IPS-NIHi7 (cell line): ENCODE measurements around the gene LRRFIP2.
"Not testable (repeated sequence)": the region's sequence is repeated elsewhere in the genome, so short reads cannot be mapped to it uniquely, and the experiment has no call there.

Experiments
- DNase-seq: peaks from one replicate; pipeline ENCODE4 v3.0.0; 2012; ENCODE audit warnings: mixed read lengths; ENCODE audit errors: extremely low spot score

Gene LRRFIP2

GRCh38 chr3:37145611-37146010 is 28.8 kb downstream of the LRRFIP2 start:
- no peak for DNase-seq

DNA sequence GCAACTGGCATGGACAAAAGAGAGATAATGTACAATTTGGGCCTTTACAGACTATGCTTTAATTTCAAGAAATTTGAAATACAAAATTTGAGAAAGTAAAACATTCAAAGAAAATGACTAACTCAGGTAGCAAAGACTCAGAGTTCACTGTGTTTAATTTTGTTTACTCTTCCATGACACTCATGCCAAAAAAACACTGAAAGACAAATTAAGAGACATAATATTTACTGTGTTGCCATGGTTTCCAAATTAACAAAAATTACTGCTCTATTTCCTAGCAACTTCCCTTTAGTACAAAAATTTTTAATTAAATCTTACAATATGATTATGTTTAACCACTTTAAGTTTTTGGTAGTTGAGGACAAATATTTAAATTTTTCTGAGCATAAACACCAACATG is 29.6 kb downstream of the LRRFIP2 start:
- no peak for DNase-seq

GRCh38 chr3:37143821-37144220 is 30.6 kb downstream of the LRRFIP2 start:
- DNase-seq, result no peak

DNA sequence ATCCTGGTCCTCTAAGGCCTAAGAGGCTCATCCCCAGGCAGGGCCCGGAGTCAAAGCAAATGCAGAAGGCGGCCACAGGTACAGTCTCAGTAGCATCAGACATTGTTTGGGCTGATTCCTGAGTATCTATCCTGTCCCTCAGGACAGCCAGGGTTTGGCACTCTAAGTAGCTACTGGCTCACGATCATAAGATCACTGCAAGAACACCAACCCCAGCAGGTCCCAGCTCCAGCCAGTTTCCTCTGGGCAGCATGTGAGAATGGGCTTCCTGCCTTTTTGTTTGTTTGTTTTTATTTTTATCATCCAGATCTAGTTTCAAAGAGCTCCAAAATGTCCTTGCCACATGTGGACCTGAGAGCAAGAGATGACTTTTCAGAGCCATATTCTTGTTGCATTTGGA is 32.7 kb downstream of the LRRFIP2 start:
- no peak for DNase-seq

DNA sequence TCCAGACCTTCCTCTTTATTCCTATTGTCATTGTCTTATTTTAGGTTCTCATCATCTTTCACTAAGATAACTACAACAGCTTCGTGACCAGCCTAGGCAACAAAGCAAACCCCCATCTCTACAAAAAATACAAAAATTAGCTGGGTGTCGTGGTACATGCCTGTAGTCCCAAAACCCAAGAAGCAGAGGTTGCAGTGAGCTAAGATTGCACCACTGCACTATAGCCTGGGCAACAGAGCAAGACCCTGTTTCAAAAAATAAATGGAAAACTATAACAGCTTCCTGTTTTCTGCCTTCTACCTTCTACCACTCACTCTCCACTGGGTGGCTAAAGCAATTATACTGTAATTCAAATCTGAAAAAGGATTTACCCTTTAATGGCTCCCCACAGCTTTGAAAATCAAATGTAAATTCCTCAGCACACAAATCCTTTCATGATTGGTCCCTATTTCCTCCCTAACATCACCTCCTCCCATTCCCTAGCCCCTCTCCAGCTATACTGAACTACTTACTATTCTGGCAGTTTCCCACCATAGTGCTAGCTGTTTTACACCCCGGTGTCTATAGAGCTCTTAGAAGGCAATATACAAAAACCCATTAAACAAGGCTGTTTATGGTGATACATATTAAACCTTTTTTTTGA is 33.4 kb downstream of the LRRFIP2 start:
- DNase-seq, result no peak

- DNase-seq, result no peak
These were observed 34.8 kb downstream of the LRRFIP2 start for GRCh38 chr3:37139567-37140052.

GRCh38 chr3:37138816-37139215 is 35.6 kb downstream of the LRRFIP2 start:
- DNase-seq, result no peak

DNA sequence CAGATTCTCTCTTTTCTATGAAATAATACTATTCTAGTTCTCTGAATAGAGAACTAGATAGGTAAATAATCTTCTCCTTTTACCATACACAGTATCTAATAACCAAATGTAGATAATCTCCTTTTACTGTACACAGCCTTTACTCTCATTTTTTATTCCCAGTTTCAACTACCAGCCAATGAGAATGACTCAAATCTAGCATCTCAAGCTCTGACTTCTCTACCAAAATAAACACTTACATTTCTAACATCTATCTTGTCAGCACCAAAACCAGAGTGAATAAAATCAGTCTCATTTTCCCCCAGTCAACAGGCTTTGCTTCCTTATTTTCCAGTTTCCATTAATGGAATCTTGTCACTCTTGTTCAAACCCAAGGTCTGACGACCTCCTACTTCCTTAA is 36.9 kb downstream of the LRRFIP2 start:
- no peak for DNase-seq

GRCh38 chr3:37136067-37136466 is 38.3 kb downstream of the LRRFIP2 start:
- no peak for DNase-seq

DNA sequence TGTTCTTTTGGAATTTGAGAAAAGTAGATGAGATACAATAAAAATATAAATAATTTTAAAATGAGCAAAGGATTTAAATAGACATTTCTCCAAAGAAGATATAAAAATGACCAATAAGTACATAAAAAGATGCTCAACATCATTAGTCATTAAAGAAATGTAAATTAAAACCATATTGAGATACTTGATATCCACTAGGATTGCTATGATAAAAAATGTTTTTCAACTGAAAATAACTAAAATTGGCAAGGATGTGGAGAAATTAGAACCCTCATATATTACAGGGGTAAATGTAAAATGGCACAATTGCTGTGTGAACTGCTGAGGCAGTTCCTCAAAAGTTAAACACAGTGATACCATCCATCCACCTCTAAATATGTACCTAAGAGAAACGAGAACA is 38.8 kb downstream of the LRRFIP2 start:
- DNase-seq, result no peak

DNA sequence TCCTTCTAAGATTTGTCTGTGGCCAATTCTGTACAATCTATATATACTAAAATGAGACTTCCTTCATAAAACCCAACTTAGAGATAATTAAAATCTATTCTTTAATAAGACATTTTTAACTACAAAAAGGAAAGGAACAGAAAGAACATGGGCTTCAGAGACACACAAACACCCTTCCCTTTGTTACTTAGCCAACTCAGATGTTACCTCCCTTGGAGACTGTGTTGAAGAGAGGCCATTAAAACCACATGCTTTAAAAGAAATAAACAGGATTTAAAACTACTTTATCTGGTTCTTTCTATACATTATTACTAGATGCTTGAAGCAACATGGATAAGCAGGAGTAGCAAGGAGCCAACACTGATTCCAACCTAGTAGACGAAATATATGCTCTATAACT is 42.0 kb downstream of the LRRFIP2 start:
- no peak for DNase-seq

- no peak for DNase-seq
These were observed 42.6 kb downstream of the LRRFIP2 start for GRCh38 chr3:37131860-37132144.

GRCh38 chr3:37130984-37131859 is 43.2 kb downstream of the LRRFIP2 start:
- no peak for DNase-seq

DNA sequence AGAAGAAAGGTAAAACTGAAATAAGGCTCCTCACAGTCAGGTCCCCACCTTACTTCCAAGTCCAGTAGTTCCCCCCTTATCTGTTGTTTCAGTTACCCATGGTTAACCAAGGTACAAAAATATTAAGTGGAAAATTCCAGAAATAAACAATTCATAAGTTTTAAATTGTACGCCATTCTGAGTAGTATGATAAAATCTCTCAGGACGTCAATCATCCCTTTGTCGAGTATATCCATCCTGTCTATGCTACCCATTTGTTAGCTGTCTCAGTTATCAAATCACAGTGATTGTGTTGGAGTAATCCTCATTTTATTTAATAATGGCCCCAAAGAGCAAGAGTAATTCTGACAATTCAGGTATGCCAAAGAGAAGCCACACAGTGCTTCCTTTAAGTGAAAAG is 43.9 kb downstream of the LRRFIP2 start:
- DNase-seq, result no peak

GRCh38 chr3:37129871-37130270 is 44.5 kb downstream of the LRRFIP2 start:
- DNase-seq, result no peak

- DNase-seq, result no peak
These were observed 47.0 kb downstream of the LRRFIP2 start for GRCh38 chr3:37127340-37127739.

GRCh38 chr3:37126856-37127255 is 47.5 kb downstream of the LRRFIP2 start:
- DNase-seq, result no peak

DNA sequence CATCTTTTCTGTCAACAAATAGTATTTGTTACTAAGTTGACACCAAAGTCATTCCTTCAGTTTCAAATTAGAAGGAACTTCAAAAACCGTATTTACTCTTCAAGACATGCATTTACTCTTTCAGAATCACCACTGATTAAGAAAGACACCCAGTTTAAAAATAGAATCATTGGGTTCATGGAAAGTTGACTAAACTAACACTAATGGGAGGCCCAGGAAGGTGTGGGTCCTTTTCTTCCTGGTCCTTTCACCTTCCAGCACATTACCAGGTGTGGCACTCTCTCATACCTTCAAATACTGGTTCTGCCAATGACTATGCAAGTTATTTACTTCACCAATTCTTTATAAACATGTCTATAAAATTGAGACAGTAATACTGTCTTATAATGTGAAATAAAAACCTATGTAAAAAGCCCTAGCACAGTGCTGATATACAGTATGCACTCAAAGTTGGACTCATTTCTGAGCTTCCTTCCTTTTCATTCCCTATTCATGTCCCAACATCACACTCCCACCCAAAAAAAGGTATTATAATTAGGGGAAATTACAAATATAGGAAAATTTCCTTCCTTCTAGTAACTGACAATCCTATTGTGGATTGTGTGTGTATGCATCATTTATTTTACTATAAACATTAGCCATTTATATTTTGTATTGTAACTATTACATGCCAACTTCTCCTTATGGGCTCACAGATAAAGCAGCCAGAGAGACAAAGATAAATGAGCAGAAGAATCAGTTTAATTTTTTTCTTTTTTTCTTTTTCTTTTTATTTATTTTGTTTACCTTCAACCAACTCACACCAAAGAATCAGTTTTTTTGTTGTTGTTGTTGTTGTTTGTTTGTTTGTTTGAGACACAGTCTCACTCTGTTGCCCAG is 48.9 kb downstream of the LRRFIP2 start:
- no peak for DNase-seq

DNA sequence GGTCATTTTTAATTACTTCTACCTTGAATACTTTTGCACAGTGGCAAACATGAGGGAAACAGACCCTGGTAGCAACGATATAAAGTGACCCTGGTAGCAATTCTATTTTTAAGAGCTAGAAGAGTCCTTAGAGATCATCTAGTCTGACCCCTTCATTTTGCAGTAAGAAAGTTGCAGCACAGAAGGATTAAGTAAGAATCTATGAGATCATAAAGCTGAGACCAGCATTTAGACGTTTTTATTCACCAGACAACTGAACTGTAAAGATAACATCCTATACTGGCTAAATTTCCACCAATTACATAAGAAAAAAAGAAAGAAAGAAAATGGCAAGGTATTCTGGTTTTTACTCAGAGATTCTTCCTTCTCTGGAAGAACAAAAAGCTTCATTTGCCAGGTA is 49.9 kb downstream of the LRRFIP2 start:
- DNase-seq, result no peak

GRCh38 chr3:37123292-37123691 is 51.1 kb downstream of the LRRFIP2 start:
- no peak for DNase-seq

GRCh38 chr3:37122069-37122468 is 52.3 kb downstream of the LRRFIP2 start:
- DNase-seq, result not testable (repeated sequence)

- DNase-seq, result no peak
These were observed 56.2 kb downstream of the LRRFIP2 start for GRCh38 chr3:37118163-37118562.
